Endometrial microvascular endothelial cells (primary cell): ENCODE measurements around the gene MRPS22. TPM values are rescaled to one million over a fixed set of nuclear protein-coding genes. Genes with fewer than 3 reads are reported as not detected.

Experiments
- in situ Hi-C: cut with HindIII; loops from 2 replicates; pipeline ENCODE4 v1.10.0; 2017; ENCODE audit warnings: low sequenced_read_pairs, low pct_unique_long_range_greater_than_20kb; ENCODE audit errors: inconsistent ontology term
- total RNA-seq: library from RNA; depleted of rRNA; stranded (reverse); fragments of >200 nt; gene quantifications from one replicate; pipeline ENCODE4 v1.2.3, GENCODE V29; 2015; ENCODE audit errors: inconsistent ontology term

MRPS22 gene
- total RNA-seq, 1 donor from 2014 or later = 74.7 TPM

GRCh38 chr3:139309880-139310279 is 33.9 kb upstream of the MRPS22 start:
- in situ Hi-C loops = no loop called here

- in situ Hi-C loops = no loop called here
Measured at GRCh38 chr3:139310474-139310933, 33.3 kb upstream of the MRPS22 start.

GRCh38 chr3:139311557-139311956 is 32.3 kb upstream of the MRPS22 start:
- in situ Hi-C loops = no loop called here

DNA sequence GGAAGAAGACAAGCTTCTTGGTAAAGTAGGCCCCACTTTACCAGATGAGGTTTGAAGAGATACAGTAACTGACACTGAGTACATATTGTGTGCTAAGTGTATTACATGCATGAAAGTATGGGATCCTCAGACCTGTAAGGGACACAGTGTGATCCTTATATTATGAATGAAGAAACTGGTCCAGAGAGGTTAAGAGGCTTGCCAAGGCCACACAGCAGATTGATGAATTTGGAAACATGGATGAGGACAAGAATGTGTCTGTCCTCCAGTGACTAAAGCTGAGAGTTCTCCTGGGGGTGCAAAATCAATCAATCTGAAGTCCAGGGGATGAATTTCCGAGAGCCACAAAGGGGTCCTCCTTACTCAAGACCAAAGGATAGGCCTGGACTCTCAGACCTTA is 31.4 kb upstream of the MRPS22 start:
- in situ Hi-C loops = no loop called here

DNA sequence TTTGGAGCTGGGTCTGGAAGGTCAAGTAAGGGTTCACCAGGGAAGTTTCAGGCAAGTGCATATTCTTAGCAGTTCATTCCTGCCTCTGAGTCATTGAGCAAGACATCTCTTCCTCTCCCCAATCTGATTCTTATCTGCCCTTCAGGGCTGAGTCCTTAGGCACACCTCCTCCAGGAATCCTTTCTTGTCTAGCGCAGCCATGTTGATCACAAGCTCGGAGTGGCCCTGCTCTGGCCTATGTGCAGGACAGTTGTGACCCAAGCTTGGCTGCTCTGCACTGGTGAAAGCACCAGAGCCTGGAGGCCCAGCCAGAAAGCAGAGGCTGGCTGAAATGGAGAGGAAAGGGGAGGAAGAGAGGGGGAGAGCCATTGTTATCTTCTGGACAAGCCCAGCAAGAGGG is 30.9 kb upstream of the MRPS22 start:
- in situ Hi-C loops = no loop called here

DNA sequence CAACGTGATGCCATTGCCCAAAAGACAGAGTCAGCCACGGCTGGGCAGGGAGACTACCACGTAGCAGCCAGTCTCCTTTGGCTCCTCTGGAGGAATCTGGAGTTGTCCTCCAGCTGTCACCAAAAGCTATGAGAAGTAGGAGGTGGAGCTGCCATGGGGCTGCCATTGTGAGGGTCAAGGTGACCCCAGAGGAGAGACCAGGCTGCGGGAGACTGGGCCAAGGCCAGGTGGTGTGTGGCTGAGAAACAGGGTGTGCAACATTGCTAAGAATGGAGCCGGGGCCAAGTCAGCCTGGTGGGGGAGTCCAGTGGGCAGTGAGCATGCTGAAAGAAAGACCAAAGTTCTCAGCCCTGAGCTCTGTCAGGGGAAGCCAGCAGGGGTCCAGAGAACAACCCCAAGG is 29.9 kb upstream of the MRPS22 start:
- in situ Hi-C loops = no loop called here

GRCh38 chr3:139317215-139317614 is 26.6 kb upstream of the MRPS22 start:
- in situ Hi-C loops = no loop called here

GRCh38 chr3:139317660-139318430 is 26.0 kb upstream of the MRPS22 start:
- in situ Hi-C loops = no loop called here

DNA sequence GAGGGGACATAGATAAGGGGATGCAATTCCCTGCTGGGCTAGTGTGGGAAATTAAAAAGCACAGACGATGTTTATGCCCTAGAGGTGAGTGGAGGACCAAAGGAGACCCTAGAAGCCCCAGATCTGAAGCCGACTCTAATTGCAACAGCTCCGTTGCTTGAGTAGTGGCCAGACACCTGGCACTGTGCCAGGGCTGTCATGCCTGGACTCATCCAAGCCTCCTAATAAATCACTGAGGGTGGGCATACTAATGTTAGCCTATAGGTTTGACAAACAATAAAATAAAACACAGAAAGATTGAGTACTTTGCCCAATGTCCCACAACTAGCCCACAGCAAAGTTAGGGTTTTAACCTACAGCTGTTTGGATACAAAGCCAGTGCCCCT is 25.4 kb upstream of the MRPS22 start:
- in situ Hi-C loops = no loop called here

- in situ Hi-C loops = no loop called here
Measured at GRCh38 chr3:139318826-139319225, 25.0 kb upstream of the MRPS22 start.

- in situ Hi-C loops = no loop called here
Measured at GRCh38 chr3:139319428-139320402, 24.1 kb upstream of the MRPS22 start.

DNA sequence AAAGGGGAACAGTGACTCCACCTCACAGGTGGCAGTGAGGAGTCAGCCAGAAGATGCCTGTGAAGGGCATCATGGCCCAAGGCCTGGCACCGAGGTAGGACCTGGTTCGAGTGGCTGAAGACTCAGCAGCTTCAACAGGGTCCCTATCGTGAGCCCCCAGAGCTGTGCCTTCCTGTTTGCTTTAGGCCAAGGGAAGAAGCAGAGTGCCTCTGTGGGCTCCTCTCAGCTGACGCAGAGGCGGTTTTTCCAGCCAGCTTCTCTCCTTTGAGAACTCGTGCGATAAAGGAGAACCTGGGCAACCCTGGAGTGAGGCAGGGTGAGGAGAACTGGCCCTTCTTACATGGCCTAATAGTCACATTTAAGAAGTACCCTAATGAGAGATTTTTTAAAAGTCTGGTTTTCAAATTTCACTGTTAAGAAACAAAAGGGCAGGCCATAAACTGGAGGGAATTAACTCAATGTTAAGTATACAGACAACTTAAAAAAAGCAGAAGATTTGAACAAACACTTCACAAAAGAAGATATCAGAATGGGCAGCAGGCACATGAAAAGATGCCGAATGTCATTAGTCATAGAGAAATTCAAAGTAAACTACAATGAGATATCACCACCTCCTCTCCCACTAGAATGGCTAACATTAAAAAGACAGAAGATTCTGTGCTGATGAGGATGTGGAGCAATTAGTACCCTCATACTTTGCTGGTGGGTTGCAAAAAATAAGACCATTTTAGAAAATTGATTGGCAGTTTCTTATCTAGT is 23.1 kb upstream of the MRPS22 start:
- in situ Hi-C loops = no loop called here

DNA sequence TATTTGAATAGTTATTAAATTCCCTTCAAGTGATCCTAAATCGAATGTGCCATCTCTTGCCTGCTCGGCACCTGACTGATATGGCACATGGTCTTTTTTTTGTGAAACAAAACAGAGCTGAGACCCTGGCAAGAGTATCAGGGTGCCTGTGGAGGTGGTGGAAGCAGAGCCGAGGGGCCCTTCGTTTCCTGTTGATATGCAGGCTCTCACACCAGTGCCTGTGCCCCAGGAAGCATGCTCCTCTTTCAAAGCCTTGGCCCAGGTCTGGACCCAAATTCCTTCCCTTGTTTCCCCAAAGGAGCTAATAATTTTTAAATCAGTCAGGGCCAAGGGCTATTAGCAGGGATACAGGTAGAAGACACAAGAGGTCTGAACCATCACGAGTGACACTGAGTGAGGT is 21.5 kb upstream of the MRPS22 start:
- in situ Hi-C loops = no loop called here

- in situ Hi-C loops = no loop called here
Measured at GRCh38 chr3:139323146-139323545, 20.7 kb upstream of the MRPS22 start.

DNA sequence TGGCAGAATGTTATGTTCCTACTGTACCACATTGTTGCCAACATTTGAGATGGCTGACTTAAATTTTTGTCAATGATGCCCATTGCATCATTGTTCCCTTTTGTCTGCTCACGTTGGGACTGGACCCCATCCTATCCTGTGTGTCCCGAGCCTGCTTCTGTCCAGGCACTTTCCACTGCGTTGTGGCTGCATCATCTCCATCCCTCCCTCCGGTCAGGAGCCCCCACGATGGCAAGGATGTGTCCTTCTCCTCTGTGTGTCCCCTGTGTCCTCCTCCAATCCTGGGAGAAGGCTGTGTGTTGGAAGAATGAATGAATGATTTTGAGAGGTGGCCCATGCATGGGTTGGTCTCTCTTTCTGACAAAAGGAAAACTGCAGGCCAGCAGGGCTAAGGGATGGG is 19.4 kb upstream of the MRPS22 start:
- in situ Hi-C loops = no loop called here

- in situ Hi-C loops = loop anchor here (25.0 kb wide), 1 partner anchor 388 kb away; the partner anchor contains the start of genes FOXL2 and FOXL2NB
Measured at GRCh38 chr3:139325551-139325950, 18.3 kb upstream of the MRPS22 start.

GRCh38 chr3:139326131-139326530 is 17.7 kb upstream of the MRPS22 start:
- in situ Hi-C loops = loop anchor here (25.0 kb wide), 1 partner anchor 389 kb away; the partner anchor contains the start of genes FOXL2 and FOXL2NB

DNA sequence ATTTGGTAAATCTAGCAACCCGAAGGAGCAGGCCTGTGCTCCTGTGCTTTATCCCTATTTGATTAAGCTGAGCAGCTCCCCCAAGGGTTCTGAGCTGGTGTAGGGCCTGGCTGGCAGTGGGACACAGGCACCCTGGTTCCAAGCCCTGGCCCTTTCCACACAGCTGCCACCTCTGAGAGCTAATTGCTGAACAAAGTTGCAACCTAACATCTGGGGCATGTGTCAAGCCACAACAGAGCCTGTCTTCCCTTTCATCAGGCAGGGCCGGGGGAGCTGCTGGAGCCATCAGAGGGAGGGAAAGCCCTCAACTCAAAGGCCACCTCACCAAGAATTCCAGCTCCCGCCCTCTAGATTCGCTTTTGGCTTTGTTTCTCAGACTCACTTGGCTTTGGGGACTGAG is 17.1 kb upstream of the MRPS22 start:
- in situ Hi-C loops = loop anchor here (25.0 kb wide), 1 partner anchor 389 kb away; the partner anchor contains the start of genes FOXL2 and FOXL2NB

- in situ Hi-C loops = loop anchor here (25.0 kb wide), 1 partner anchor 390 kb away; the partner anchor contains the start of genes FOXL2 and FOXL2NB
Measured at GRCh38 chr3:139327231-139327630, 16.6 kb upstream of the MRPS22 start.
